Fibroblast of lung (primary cell): ENCODE measurements around the gene IL4I1.

Experiments used
- EZH2 ChIP-seq: IDR thresholded peaks from 2 replicates; pipeline ENCODE4 v1.5.1; 2012; ENCODE audit warnings: low read length, control low read depth, mild to moderate bottlenecking; ENCODE audit errors: missing control alignments
- TF ChIP-seq, protein P1 (sequence below), 2 donors: IDR thresholded peaks in 1 of 2; conservative IDR thresholded peaks in 1 of 2; 1 replicate in 1 of 2; 2 replicates in 1 of 2; pipeline ENCODE4 v1.5.1; 2011 to 2012; ENCODE audit warnings: low read length in 2 of 2, control low read depth in 1 of 2, inconsistent platforms in 1 of 2, low read depth in 1 of 2, mild to moderate bottlenecking in 1 of 2

- TF ChIP-seq, protein P1, sequence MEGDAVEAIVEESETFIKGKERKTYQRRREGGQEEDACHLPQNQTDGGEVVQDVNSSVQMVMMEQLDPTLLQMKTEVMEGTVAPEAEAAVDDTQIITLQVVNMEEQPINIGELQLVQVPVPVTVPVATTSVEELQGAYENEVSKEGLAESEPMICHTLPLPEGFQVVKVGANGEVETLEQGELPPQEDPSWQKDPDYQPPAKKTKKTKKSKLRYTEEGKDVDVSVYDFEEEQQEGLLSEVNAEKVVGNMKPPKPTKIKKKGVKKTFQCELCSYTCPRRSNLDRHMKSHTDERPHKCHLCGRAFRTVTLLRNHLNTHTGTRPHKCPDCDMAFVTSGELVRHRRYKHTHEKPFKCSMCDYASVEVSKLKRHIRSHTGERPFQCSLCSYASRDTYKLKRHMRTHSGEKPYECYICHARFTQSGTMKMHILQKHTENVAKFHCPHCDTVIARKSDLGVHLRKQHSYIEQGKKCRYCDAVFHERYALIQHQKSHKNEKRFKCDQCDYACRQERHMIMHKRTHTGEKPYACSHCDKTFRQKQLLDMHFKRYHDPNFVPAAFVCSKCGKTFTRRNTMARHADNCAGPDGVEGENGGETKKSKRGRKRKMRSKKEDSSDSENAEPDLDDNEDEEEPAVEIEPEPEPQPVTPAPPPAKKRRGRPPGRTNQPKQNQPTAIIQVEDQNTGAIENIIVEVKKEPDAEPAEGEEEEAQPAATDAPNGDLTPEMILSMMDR (conservative IDR thresholded peaks at IDR 0.05 in 1 of 2, IDR thresholded peaks at IDR 0.05 in 1 of 2; ENCODE audit: low read depth in 1 of 2, low read length in 2 of 2): no peak
- TF ChIP-seq EZH2: no peak
Observed at GRCh38 chr19:49921871-49922795, 25.4 kb upstream of the IL4I1 start.
